GM19468 (cell line): ENCODE measurements around the gene SLC6A11.

ENCODE experiments used
- ATAC-seq: cut with Tn5 transposase; IDR thresholded peaks from one replicate; pipeline ENCODE4 v1.9.1; 2021; ENCODE audit warnings: mild to moderate bottlenecking, moderate library complexity, moderate number of reproducible peaks; ENCODE audit not compliant: unreplicated experiment; ENCODE audit errors: extremely low read depth

The SLC6A11 gene

GRCh38 chr3:10816019-10816862 is at the start of gene SLC6A11:
Gene SLC6A11, plus strand, starts transcription at chr3:10816228. Its CDS starts 38 bp downstream, at chr3:10816266.
- no peak for ATAC-seq

DNA sequence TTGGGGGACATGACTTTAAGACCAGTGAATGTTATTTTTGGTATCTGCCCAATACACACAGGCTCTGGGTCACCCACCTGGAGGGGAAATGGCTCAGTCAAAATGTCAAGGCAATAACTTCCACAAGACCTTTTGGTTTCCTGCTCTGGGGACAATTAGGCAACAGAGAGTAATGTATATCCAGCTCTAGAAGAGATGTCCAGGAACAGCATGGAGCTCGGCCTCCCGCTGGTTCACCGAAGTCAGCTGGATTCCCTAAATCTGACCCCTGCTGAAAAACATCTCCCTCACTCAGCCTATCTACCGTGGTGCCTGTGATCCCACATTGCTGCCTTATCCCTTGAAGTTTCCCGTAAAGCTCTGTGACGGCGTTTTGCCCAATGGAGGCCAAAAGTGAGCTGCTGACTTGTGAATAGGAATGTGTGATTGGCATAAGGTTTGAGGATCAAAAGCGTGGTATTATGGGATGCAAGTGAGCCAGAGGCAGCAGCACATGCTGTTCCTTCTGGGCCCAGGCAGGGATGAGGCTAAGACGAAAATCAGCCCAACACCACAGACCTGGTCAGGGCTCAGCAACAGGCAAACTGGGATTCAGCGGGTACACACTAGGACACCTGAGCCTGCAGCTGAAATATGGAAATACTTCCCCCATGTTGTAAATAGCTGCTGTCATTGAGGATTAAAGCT is 47.2 kb upstream of the SLC6A11 start:
- no peak for ATAC-seq

DNA sequence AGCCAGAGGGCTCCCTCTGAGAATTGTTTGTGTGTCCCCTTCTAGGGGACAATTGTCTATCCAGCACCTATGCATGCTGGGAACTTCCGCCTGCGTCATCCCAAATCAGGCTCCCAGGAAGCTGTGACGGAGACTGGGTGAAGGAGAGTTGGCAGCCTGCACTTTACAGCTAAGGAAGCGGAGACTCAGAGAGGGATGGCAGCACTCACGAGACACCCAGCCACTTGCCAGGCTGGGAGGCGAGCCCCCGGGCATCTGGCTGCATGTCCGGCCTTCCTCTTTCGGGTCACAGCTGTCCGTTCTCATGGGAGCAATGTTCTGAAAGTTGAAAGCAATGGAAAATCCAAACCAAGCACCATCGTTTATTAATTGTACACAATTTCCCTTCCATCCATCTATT is 45.5 kb upstream of the SLC6A11 start:
- no peak for ATAC-seq

GRCh38 chr3:10770981-10771380 is 45.0 kb upstream of the SLC6A11 start:
- no peak for ATAC-seq

DNA sequence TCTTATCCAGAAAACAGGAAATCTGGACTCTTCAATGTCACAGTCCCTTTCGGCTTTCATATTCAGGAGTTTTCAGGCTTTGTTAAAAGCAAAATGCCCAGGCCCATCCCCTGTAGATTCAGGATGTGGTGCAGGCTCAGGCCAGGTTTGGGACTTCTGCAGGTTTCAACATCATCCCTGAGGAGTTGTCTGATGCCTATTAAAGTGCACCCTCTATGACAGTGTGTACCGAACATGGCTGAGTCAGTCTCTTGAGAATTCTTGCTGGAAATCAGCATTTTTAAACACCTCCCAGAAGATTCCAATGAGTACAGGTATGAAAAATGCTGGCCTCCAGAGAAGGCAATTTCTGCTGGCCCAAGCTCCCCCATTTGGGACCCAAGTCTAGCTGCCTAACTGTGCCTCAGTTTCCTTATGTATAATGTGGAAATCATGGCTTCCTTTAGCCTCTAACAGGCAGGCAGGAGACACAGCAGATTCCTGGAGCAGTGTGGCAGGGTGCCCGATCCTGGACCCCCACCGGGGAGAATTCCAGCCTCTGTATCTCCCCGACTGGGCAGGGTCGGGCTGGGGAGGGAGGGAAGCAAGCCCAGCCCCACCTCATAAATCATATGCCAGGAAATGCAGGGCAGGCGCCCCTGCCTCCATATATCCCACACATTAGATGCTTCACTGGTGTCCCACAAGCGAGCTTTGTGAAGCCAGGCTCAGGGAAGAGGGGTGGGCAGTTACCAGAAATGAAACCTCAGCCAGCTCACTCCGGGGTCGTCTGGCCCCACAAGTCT is 44.4 kb upstream of the SLC6A11 start:
- ATAC-seq = no peak

- ATAC-seq = no peak
Observed at GRCh38 chr3:10772271-10773161, 43.5 kb upstream of the SLC6A11 start.

DNA sequence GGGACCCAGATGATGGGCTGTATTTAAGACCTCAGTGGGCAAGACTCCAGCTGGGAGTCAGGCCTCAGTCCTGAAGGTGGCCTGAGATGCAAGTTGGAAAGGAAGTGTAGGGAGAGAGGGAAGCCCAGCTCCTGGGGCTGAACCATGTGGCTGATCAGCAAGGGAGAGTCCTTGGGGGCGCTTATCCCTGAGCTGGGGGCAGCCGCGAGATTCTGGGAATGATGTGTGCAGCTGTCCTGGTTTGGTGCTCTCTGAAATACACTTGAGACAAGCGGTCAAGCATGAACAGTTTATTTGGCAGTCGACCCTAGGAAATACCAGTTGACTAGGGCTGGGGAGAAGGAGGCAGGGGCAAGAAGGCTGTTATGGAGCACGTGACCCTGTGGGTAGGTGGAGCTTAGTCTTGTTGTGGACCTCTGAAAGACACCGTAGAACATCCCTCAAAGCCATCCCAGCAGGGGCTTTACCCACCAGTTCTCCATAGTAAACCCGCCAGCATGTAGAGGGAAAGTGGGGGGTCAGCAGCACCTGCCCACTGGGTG is 41.8 kb upstream of the SLC6A11 start:
- ATAC-seq = no peak

DNA sequence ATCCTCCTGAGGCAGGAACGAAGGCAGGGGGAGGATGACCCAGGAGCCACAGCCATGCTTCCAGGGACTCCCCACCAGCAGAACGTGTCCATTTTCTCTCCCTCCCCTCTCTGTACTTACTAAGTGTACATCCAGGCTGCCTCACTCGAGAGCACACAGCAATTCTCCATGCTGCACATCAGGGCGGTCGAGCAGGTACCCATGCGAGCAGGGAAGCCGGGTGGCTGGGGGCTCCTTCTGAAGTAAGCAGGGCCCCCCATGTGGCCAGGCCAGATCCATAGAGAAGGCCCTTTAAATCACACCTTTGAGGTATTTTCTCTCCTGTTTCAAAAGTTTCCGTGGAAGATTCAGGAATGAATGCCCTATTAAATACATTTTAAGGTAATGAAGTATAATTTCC is 41.2 kb upstream of the SLC6A11 start:
- ATAC-seq = no peak

DNA sequence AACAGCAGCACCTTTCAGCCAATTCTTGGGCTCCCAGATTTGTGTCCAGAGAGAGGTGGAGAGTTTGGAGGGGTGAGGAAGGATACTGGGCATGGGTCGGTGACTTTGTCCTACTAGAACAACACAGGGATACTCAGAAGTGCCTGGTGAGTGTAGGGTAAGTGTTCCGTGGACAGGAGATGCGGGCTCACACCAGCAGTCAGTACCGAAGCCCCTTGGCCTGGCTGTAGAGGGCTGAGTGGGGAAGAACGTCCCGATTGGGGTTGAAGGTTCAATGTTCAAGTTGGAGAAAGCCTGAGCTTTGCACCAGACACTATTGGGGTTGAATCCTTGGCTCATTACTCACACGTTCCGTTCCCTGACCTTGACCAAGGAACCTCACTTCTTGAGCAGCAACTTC is 40.8 kb upstream of the SLC6A11 start:
- no peak for ATAC-seq

- ATAC-seq = no peak
Observed at GRCh38 chr3:10775828-10776227, 40.2 kb upstream of the SLC6A11 start.

DNA sequence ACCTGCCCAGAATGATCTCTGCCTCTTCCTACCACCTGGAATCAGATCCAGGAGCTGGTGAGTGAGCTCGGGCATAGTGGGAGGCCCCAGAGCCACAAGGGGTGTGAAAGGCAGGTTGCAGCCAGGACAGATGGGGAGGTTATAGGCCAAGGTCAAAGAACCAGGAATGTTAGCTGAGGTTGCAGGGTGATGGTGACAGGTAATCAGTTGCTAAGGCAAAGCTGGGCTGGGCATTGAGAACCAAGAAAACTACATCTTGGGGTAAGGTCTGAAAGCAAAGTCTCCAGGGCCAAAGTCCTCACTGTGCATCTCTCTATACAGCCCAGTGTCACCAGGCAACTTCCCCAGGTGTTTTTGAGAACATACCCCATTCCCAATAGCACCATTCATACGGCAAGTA is 38.4 kb upstream of the SLC6A11 start:
- ATAC-seq = no peak

DNA sequence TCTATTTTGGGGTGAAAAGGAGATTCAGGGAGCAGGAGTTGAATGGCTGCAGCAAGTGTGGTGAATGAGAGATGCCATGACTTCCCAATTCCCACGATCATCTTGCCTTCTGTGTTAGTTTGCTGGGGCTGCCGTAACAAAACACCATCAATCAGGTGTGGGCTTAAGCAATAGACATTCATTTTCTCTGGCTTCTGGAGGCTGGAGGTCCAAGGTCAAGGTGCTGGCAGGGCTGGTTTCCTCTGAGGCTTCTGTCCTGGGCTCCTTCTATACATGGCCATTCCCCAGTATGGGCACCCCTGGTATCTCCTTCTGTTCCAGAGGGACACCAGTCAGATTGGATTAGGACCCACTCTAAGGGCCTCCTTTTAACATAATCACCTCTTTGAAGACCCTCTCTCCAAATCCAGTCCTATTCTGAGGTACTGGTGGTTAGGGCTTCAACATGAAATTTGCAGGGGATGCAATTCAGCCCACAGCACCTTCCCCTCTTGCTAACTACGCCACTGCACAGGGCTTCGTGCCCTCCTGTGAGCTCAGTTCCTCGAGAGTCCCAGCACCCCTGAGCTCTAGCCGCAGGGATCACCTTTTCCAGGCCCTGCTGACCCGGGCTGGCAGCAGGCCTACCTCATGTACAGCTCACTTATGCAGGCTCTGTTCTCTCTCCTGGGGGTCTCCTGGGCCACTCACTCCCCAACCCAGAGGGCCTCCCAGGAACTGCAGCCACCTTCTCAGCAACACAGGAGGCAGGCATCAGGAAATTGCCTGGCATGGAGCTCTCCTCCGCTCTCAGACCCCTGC is 37.3 kb upstream of the SLC6A11 start:
- ATAC-seq = no peak

GRCh38 chr3:10779293-10779805 is 36.7 kb upstream of the SLC6A11 start:
- no peak for ATAC-seq

DNA sequence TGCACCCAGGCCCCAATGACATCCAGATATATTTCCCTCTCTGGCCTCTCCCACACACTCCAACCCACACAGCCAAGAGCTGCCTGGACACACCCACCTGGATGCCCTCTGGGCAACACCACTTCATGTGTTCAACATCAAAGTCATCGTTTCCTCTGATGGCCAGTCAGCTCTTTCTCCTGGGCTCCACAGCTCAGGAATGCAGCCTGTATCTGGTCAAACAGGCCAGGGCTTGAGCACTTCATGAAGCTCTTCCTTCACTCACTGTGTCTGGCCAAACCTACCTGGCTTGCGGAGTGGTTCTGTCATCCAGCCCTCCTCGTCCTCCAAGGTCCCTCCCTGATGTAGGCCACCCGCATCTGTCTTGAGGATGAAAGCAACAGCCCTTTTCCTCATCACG is 35.8 kb upstream of the SLC6A11 start:
- no peak for ATAC-seq

- no peak for ATAC-seq
Observed at GRCh38 chr3:10780922-10781321, 35.1 kb upstream of the SLC6A11 start.

DNA sequence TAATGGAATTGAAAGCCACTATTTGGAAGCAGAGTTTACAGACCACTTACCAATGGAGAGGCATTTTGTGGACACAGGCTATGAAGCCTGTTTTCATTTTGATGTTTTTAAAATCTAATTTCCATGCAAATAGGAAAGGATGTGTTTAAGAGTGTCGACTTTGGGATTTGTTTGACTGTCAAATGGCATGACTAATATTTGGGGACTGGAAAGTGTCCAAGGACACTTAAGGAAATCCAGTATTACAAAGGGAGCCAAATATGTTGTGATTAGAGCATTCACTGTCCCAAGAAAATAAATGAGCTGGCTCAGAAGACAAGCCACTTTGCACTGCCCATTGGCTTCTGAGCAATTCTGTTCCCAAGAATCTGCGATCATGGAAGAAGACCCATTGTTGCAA is 34.0 kb upstream of the SLC6A11 start:
- no peak for ATAC-seq

- no peak for ATAC-seq
Observed at GRCh38 chr3:10783360-10784351, 32.4 kb upstream of the SLC6A11 start.
